H1 (cell line): ENCODE data around the gene COL19A1. TPM values are rescaled to one million over a fixed set of nuclear protein-coding genes. Genes with fewer than 3 reads are reported as not detected.

Source experiments
- CHD1 ChIP-seq: IDR thresholded peaks from 2 replicates; pipeline ENCODE4 v1.6.1; 2012; ENCODE audit warnings: low read depth, low read length, improper control_type of control experiment
- CREB1 ChIP-seq: IDR thresholded peaks from 2 replicates; pipeline ENCODE4 v1.6.1; 2012; ENCODE audit warnings: inconsistent platforms
- EZH2 ChIP-seq: fragments of 200-600 bp; sonication (generic); IDR thresholded peaks from 2 replicates; pipeline ENCODE4 v1.7.1; 2012; ENCODE audit warnings: low read depth, mild to moderate bottlenecking, moderate library complexity, low read length, inconsistent platforms; ENCODE audit not compliant: severe bottlenecking
- GTF2F1 ChIP-seq: IDR thresholded peaks from 2 replicates; pipeline ENCODE4 v1.6.1; 2012; ENCODE audit warnings: low read depth, low read length, improper control_type of control experiment, borderline replicate concordance
- NRF1 ChIP-seq: IDR thresholded peaks from 2 replicates; pipeline ENCODE4 v1.6.1; 2011; ENCODE audit warnings: mild to moderate bottlenecking, low read depth, low read length, improper control_type of control experiment
- polyA plus RNA-seq, 7 experiments: library from polyadenylated mRNA; depleted of rRNA in 3 of 7; stranded (reverse) in 5 of 7; unstranded in 2 of 7; fragments of >200 nt in 5 of 7; fragments of 200-250 nt in 2 of 7; gene quantifications; 1 replicate in 5 of 7; 2 replicates in 1 of 7; 4 replicates in 1 of 7; pipeline versions ENCODE4 v1.2.1 to v1.2.3, GENCODE V29; 2011 to 2013; ENCODE audit warnings: missing spikeins in 2 of 7, mixed read lengths in 2 of 7
- total RNA-seq: library from RNA; stranded (reverse); fragmentation: NEBNext Ultra II Directional; extraction: Animal tissue kit (Norgen Biotek cat#: 25700); gene quantifications from 2 replicates; pipeline ENCODE4 v1.2.1, GENCODE V29; 2021

The COL19A1 gene
- total and polyA plus RNA-seq, 2 of the 8 experiments (the other 6 are each of a cell fraction or from before 2014, with no cell fraction given) = not detected

GRCh38 chr6:70208235-70208790 is 342.0 kb downstream of the COL19A1 start (continued):
- TF ChIP-seq CREB1 (no peak), NRF1 (no peak), CHD1 (no peak), EZH2 (no peak), GTF2F1 (no peak)
